RWPE1 (cell line): ENCODE measurements around the gene SEMG1.
A peak's percentile ranks its signal among the peaks of the same experiment; 100 is the strongest.

ENCODE experiments used
- CTCF ChIA-PET: fragments of 350-600 bp; sonication (Branson Sonifier 250); formaldehyde crosslinking; extraction: SDS; loops from one replicate; lab custom pipeline; 2021; lab: Yijun Ruan, JAX
- POLR2A ChIA-PET: fragments of 400-600 bp; formaldehyde crosslinking; extraction: SDS; loops from one replicate; lab custom pipeline; 2020; ENCODE audit warnings: antibody characterized with exemption; ENCODE audit not compliant: low non-redundant PET; lab: Yijun Ruan, JAX
- DNase-seq: peaks from one replicate; pipeline ENCODE4 v3.0.0; 2012; ENCODE audit warnings: low spot score
- H3K27ac ChIP-seq: fragments of 450-650 bp; 2 replicates; pipeline ENCODE4 v1.5.1; 2017
- TF ChIP-seq, protein P1 (sequence below): fragments of 450-650 bp; conservative IDR thresholded peaks from 2 replicates; pipeline ENCODE4 v1.5.1; 2017; ENCODE audit warnings: low read depth, mild to moderate bottlenecking

The SEMG1 gene

DNA sequence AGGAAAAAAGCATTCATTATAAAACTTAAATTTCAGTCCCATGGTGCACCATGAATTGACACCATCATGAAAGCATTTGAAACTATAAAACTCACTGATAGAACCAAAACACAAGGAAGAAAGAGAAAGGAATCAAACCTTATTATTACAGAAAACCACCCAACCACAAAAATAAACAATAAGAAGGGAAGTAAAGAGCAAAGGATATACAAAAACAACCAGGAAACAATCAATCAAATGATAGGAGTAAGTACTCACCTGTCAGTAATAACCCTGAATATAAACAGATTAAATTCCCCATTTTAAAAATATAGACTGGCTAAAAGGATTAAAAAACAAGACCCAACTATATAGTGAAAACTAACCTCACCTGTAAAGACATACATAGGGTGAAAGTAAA lies 41.8 kb downstream of the SEMG1 start:
- no peak for DNase-seq
- ChIA-PET CTCF (no interaction called here), POLR2A (no interaction called here)
- TF ChIP-seq, protein P1, sequence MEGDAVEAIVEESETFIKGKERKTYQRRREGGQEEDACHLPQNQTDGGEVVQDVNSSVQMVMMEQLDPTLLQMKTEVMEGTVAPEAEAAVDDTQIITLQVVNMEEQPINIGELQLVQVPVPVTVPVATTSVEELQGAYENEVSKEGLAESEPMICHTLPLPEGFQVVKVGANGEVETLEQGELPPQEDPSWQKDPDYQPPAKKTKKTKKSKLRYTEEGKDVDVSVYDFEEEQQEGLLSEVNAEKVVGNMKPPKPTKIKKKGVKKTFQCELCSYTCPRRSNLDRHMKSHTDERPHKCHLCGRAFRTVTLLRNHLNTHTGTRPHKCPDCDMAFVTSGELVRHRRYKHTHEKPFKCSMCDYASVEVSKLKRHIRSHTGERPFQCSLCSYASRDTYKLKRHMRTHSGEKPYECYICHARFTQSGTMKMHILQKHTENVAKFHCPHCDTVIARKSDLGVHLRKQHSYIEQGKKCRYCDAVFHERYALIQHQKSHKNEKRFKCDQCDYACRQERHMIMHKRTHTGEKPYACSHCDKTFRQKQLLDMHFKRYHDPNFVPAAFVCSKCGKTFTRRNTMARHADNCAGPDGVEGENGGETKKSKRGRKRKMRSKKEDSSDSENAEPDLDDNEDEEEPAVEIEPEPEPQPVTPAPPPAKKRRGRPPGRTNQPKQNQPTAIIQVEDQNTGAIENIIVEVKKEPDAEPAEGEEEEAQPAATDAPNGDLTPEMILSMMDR = no peak
- H3K27ac ChIP-seq = no peak overlapping the region

DNA sequence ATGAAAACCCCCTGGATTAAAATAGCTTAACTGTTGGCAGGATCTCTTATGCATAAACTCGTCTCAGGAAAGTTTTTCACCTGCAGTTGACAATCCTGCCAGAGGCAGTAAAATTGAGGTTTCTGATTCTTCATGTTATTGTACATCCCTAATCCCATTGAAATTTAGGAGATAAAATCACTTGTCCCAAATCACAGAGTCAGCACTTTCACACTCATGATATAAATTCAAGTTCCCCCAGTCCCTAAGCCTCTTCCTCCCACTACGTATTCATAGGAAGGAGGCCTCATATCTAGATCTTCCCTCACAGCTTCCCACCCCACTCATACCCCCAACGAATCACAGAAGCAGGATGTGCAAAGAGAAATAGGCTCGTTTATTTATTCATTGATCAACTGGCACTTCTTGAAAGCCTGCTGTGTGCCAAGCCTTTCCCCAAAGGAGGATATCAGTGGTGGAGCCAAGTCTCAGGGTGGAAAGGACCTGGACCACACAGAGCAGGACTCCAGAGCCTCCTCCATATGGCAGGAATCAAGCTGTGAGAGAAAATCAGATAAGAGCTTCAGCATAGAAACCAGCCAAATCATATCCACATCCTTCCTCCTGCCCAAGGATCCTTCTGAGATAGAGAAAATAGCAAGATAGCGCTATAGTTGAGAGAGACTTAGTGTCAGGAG lies 45.2 kb downstream of the SEMG1 start:
- H3K27ac ChIP-seq = no peak overlapping the region
- POLR2A ChIA-PET = no interaction called here
- CTCF ChIA-PET = interaction anchor here (0.5 to 3.7 kb wide), 3 partner anchors 13 to 42 kb away, joined by 4 to 17 read pairs (median 5); no protein-coding TSS in a partner anchor
- DNase-seq = no peak
- TF ChIP-seq, protein P1 = no peak

DNA sequence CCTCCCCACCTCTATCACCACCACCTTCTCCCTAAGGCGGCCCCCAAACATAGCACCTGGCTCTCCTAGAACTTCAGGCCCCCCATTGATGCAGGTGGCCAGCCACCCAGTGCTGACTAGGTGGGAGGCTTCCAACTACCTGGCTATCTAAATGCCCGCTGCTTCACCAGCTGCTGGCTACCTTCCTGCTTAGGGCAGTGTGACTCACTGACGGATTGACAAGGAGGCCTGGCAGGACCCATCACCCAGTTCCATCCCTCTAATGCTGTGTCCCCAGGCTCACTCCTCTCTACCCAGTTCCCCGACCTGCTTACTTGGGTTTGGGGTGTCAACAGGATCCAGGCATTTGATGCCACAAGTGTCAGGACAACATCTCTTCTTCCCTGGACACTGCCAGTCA lies 46.4 kb downstream of the SEMG1 start:
- TF ChIP-seq, protein P1 = no peak
- POLR2A ChIA-PET = interaction anchor here (0.6 to 0.8 kb wide), 2 partner anchors 40 to 78 kb away, joined by 3 read pairs; partner anchors contain the start of gene PI3
- DNase-seq = peak; percentile 49
- H3K27ac ChIP-seq = peak overlapping the region; percentile 95
- CTCF ChIA-PET = interaction anchor here (0.6 to 3.7 kb wide), 5 partner anchors 37 to 1266 kb away, joined by 3 to 17 read pairs (median 3); no protein-coding TSS in a partner anchor

DNA sequence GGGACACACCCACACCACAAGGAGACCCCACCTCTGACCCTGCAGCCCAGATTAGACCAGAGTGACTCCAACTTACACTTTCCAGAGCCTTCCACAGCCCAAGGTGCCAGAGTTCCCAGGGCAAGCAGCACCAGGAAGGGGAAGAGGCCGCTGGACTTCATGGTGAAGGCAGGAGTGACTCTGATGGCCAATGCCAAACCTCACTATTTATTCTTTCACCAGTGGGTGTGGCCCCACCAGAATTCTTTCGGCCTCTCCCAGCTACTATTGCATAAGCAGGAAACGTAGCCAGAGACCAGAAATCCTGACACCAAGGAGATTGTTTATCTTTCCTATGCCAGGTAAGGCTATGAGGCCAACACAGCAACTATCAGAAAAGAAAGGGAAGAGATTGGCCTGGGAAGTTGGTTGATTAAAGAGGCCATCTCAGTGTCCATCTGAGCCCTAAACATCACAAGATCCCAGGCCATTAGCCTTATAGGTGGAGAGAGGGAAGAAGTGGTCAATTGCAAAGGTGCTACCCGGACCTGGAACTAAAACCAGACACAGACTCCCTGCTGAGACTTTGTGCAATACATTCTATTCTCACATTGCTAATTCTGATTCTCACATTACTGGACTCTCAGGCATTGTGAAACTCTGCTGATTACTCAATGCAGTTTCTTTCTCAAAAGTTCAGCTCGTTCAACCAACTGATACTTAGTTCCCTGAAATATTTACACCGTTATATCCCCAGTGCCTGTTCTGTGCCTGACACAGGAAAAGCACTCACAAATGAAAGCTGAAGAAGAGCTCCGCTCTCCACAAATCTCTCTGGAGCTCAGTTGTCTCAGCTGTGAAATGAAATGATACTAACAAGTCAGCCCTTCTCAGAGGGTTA lies 47.8 kb downstream of the SEMG1 start, which contains the start of gene SLPI:
Gene SLPI, minus strand, starts transcription at position 182 of the 880 bp plus-strand sequence. Its CDS starts 21 bp downstream, at position 161.
- ChIA-PET POLR2A (interaction anchor here (0.6 kb wide), 1 partner anchor 110 kb away, joined by 3 read pairs; no protein-coding TSS in a partner anchor), CTCF (interaction anchor here (0.5 to 3.7 kb wide), 12 partner anchors 9 to 1200 kb away, joined by 3 to 17 read pairs (median 4); no protein-coding TSS in a partner anchor)
- TF ChIP-seq, protein P1 = no peak
- peak within 1 kb of the TSS; percentile 95 for H3K27ac ChIP-seq
- peak; percentile 92 for DNase-seq

DNA sequence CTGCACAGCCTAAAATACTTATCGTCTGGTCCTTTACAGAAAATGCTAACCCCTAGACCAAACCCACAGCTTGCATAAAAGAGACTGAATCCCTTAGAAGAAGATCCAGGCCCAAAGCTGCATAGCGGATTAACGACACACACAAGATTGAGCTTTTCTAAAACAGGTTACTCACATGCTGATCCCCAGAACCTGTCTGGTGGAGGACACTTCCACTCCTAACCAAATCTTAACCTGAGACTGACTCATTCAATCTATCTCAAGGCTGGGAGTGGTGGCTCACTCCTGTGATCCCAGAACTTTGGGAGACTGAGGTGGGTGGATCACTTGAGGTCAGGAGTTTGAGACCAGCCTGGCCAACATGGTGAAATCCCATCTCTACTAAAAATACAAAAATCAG lies 50.3 kb downstream of the SEMG1 start:
- POLR2A ChIA-PET = no interaction called here
- CTCF ChIA-PET = interaction anchor here (0.6 to 2.0 kb wide), 4 partner anchors 11 to 54 kb away, joined by 3 to 10 read pairs (median 4); no protein-coding TSS in a partner anchor
- H3K27ac ChIP-seq = no peak overlapping the region
- no peak for DNase-seq
- TF ChIP-seq, protein P1 = no peak

DNA sequence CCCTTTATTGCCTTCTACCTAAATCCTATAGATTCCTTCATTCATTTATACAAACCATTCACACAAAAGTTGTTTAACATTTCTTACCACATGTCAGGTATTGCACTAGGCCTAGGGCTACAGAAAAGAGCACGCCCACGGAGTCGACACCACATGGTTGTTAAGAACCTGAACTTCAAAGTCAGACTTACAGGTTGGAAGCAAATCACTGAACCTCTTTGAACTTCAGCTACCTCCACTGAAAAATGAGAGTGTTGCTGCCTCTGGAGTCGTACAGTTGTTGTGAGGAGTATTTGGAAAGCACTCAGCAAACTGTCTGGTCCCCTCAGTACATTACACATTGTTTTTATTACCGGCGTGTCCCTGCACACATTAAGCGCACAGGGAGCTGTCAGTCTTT lies 50.9 kb downstream of the SEMG1 start:
- H3K27ac ChIP-seq = no peak overlapping the region
- TF ChIP-seq, protein P1 = no peak
- ChIA-PET POLR2A (no interaction called here), CTCF (interaction anchor here (1.0 to 2.0 kb wide), 2 partner anchors 33 to 36 kb away, joined by 3 to 10 read pairs; no protein-coding TSS in a partner anchor)
- DNase-seq = no peak
